ENCODE measurements around the gene CHRM5.
"Not testable (repeated sequence)": the region's sequence is repeated elsewhere in the genome, so short reads cannot be mapped to it uniquely, and the experiment has no call there.

The CHRM5 gene

GRCh38 chr15:33987444-33987843 is 19.1 kb downstream of the CHRM5 start:
- Histone ChIP-seq H3K9me2 (replicated peaks; ENCODE audit: low read depth, low read length) (no peaks in the 10 kb centered on the region), H3K4me1 (ENCODE audit: insufficient read depth, low read length, poor library complexity, severe bottlenecking) (no peaks in the 10 kb centered on the region), H3K9me3 (ENCODE audit: insufficient read depth, low read depth, low read length) (no peaks in the 10 kb centered on the region), H3F3A (ENCODE audit: low read depth) (no peaks in the 10 kb centered on the region), H3K36me3 (ENCODE audit: insufficient read depth, low read length) (no peaks in the 10 kb centered on the region), H3K9ac (ENCODE audit: low read depth, low read length, poor library complexity, severe bottlenecking) (no peak overlapping the region), H3K79me2 (ENCODE audit: insufficient read depth, low read length) (no peaks in the 10 kb centered on the region), H4K20me1 (ENCODE audit: insufficient read depth, low read length, poor library complexity, severe bottlenecking) (no peaks in the 10 kb centered on the region), H3K4me3 (ENCODE audit: low read length, poor library complexity, severe bottlenecking) (no peak overlapping the region), H3K4me2 (ENCODE audit: low read depth, low read length, poor library complexity, severe bottlenecking) (no peak overlapping the region), H2AFZ (ENCODE audit: low read length) (no peak overlapping the region), H3K27me3 (ENCODE audit: insufficient read depth, low read length, poor library complexity, severe bottlenecking) (no peaks in the 10 kb centered on the region)
- TF ChIP-seq, protein P1, sequence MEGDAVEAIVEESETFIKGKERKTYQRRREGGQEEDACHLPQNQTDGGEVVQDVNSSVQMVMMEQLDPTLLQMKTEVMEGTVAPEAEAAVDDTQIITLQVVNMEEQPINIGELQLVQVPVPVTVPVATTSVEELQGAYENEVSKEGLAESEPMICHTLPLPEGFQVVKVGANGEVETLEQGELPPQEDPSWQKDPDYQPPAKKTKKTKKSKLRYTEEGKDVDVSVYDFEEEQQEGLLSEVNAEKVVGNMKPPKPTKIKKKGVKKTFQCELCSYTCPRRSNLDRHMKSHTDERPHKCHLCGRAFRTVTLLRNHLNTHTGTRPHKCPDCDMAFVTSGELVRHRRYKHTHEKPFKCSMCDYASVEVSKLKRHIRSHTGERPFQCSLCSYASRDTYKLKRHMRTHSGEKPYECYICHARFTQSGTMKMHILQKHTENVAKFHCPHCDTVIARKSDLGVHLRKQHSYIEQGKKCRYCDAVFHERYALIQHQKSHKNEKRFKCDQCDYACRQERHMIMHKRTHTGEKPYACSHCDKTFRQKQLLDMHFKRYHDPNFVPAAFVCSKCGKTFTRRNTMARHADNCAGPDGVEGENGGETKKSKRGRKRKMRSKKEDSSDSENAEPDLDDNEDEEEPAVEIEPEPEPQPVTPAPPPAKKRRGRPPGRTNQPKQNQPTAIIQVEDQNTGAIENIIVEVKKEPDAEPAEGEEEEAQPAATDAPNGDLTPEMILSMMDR (conservative IDR thresholded peaks at IDR 0.05; ENCODE audit: low read length) = no peak
- TF ChIP-seq EZH2phosphoT487 (IDR thresholded peaks at IDR 0.05; ENCODE audit: borderline replicate concordance) = no peak

DNA sequence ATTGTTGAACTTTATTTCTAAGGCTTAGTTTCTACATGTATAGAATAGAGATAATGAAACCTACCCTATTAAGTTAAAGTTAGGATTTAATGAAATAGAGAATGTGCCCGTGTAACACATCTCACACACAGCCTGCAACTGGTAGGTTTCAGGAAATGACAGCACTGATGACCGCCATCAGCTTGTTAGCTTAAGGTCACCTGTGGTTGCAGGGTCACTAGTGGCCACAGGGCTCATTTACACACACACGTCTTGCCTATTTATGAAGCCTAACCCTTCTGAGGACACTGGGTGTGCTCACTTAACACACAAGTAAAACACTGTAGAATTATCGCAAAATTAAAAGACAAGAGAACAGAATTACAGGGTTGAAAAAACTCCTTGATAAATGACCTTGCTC is 20.1 kb downstream of the CHRM5 start:
- no peak overlapping the region for H3K9ac ChIP-seq (ENCODE audit: low read depth, low read length, poor library complexity, severe bottlenecking)
- no peaks in the 10 kb centered on the region for H3K27me3 ChIP-seq (ENCODE audit: insufficient read depth, low read length, poor library complexity, severe bottlenecking)
- H3K4me3 ChIP-seq (ENCODE audit: low read length, poor library complexity, severe bottlenecking) = no peak overlapping the region
- H2AFZ ChIP-seq (ENCODE audit: low read length) = no peak overlapping the region
- H3F3A ChIP-seq (ENCODE audit: low read depth) = no peaks in the 10 kb centered on the region
- H3K36me3 ChIP-seq (ENCODE audit: insufficient read depth, low read length) = no peaks in the 10 kb centered on the region
- no peaks in the 10 kb centered on the region for H3K79me2 ChIP-seq (ENCODE audit: insufficient read depth, low read length)
- no peaks in the 10 kb centered on the region for H3K4me1 ChIP-seq (ENCODE audit: insufficient read depth, low read length, poor library complexity, severe bottlenecking)
- no peak overlapping the region for H3K4me2 ChIP-seq (ENCODE audit: low read depth, low read length, poor library complexity, severe bottlenecking)
- no peaks in the 10 kb centered on the region for H4K20me1 ChIP-seq (ENCODE audit: insufficient read depth, low read length, poor library complexity, severe bottlenecking)
- TF ChIP-seq, protein P1 (conservative IDR thresholded peaks at IDR 0.05; ENCODE audit: low read length) = no peak
- no peak for TF ChIP-seq EZH2phosphoT487 (IDR thresholded peaks at IDR 0.05; ENCODE audit: borderline replicate concordance)
- H3K9me3 ChIP-seq (ENCODE audit: insufficient read depth, low read depth, low read length) = no peaks in the 10 kb centered on the region
- H3K9me2 ChIP-seq (replicated peaks; ENCODE audit: low read depth, low read length) = no peaks in the 10 kb centered on the region

GRCh38 chr15:33994005-33994615 is 25.8 kb downstream of the CHRM5 start:
- no peaks in the 10 kb centered on the region for H3K4me1 ChIP-seq (ENCODE audit: insufficient read depth, low read length, poor library complexity, severe bottlenecking)
- no peak overlapping the region for H3K4me2 ChIP-seq (ENCODE audit: low read depth, low read length, poor library complexity, severe bottlenecking)
- H3K27me3 ChIP-seq (ENCODE audit: insufficient read depth, low read length, poor library complexity, severe bottlenecking) = no peaks in the 10 kb centered on the region
- no peaks in the 10 kb centered on the region for H3F3A ChIP-seq (ENCODE audit: low read depth)
- H3K4me3 ChIP-seq (ENCODE audit: low read length, poor library complexity, severe bottlenecking) = no peak overlapping the region
- H3K9me2 ChIP-seq (replicated peaks; ENCODE audit: low read depth, low read length) = no peaks in the 10 kb centered on the region
- no peak for TF ChIP-seq EZH2phosphoT487 (IDR thresholded peaks at IDR 0.05; ENCODE audit: borderline replicate concordance)
- TF ChIP-seq, protein P1 (conservative IDR thresholded peaks at IDR 0.05; ENCODE audit: low read length) = peak; percentile 70
- H3K36me3 ChIP-seq (ENCODE audit: insufficient read depth, low read length) = no peaks in the 10 kb centered on the region
- H4K20me1 ChIP-seq (ENCODE audit: insufficient read depth, low read length, poor library complexity, severe bottlenecking) = no peaks in the 10 kb centered on the region
- no peak overlapping the region for H3K9ac ChIP-seq (ENCODE audit: low read depth, low read length, poor library complexity, severe bottlenecking)
- no peaks in the 10 kb centered on the region for H3K9me3 ChIP-seq (ENCODE audit: insufficient read depth, low read depth, low read length)
- H2AFZ ChIP-seq (ENCODE audit: low read length) = no peak overlapping the region
- H3K79me2 ChIP-seq (ENCODE audit: insufficient read depth, low read length) = no peaks in the 10 kb centered on the region

- H3K4me3 ChIP-seq (ENCODE audit: low read length, poor library complexity, severe bottlenecking); H3K9me3 ChIP-seq (ENCODE audit: insufficient read depth, low read depth, low read length); H3K4me2 ChIP-seq (ENCODE audit: low read depth, low read length, poor library complexity, severe bottlenecking); H2AFZ ChIP-seq (ENCODE audit: low read length); H4K20me1 ChIP-seq (ENCODE audit: insufficient read depth, low read length, poor library complexity, severe bottlenecking); H3K36me3 ChIP-seq (ENCODE audit: insufficient read depth, low read length); H3K9me2 ChIP-seq (replicated peaks; ENCODE audit: low read depth, low read length); H3K4me1 ChIP-seq (ENCODE audit: insufficient read depth, low read length, poor library complexity, severe bottlenecking); H3K9ac ChIP-seq (ENCODE audit: low read depth, low read length, poor library complexity, severe bottlenecking); H3F3A ChIP-seq (ENCODE audit: low read depth); H3K79me2 ChIP-seq (ENCODE audit: insufficient read depth, low read length); H3K27me3 ChIP-seq (ENCODE audit: insufficient read depth, low read length, poor library complexity, severe bottlenecking): not testable (repeated sequence)
These were observed 27.4 kb downstream of the CHRM5 start for GRCh38 chr15:33995666-33996065.
